GM10266 (cell line): ENCODE measurements around the gene CNTN1.

Experiments
- DNase-seq: peaks from one replicate; pipeline ENCODE4 v3.0.0; 2012; ENCODE audit errors: extremely low spot score
- TF ChIP-seq, protein P1 (sequence below): IDR thresholded peaks from 2 replicates; pipeline ENCODE4 v1.5.1; 2012; ENCODE audit warnings: mild to moderate bottlenecking, low read depth; ENCODE audit not compliant: control insufficient read depth, insufficient read depth; ENCODE audit errors: missing control alignments

The CNTN1 gene

DNA sequence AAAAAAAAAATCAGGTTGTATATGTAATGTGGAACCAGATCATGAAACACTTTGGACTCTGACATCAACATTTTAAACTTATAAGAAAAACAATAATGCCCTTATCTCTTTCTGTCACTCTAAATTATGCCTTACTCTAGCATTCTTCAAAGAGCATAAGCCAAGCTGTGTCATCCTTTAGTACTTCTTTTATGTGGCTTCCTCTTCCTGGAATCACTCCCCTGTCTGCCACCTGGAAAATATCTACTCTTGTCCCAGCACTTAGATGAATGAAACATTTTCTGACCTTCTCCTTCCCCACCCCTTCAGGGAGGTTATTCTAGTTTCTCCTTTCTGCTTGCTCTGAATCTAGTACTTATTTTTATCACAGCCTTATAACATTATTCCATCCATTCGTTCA is 101.2 kb downstream of the CNTN1 start:
- DNase-seq, result no peak

DNA sequence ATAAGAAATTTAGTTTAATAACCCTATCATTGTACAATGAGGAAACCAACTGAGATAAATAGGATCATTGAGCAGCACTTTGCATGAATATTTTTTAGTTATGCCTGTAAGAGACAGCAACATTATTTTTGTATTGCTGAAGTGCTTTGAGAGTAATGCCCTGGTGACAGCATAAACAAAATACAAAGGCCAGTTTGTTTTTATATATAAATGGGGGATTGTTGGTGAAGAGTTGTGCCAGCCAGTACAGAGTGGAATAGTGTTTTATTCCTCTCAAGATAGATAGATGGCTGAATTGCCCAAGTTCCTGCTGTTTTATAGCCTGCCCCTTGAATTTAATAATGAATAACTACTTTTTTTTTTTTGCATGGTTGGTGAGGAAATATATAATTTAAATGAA is 101.8 kb downstream of the CNTN1 start:
- DNase-seq, result no peak
- TF ChIP-seq, protein P1, sequence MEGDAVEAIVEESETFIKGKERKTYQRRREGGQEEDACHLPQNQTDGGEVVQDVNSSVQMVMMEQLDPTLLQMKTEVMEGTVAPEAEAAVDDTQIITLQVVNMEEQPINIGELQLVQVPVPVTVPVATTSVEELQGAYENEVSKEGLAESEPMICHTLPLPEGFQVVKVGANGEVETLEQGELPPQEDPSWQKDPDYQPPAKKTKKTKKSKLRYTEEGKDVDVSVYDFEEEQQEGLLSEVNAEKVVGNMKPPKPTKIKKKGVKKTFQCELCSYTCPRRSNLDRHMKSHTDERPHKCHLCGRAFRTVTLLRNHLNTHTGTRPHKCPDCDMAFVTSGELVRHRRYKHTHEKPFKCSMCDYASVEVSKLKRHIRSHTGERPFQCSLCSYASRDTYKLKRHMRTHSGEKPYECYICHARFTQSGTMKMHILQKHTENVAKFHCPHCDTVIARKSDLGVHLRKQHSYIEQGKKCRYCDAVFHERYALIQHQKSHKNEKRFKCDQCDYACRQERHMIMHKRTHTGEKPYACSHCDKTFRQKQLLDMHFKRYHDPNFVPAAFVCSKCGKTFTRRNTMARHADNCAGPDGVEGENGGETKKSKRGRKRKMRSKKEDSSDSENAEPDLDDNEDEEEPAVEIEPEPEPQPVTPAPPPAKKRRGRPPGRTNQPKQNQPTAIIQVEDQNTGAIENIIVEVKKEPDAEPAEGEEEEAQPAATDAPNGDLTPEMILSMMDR, result no peak

More for the DNA sequence above, 101.2 kb downstream of the CNTN1 start:
- TF ChIP-seq, protein P1, result no peak

GRCh38 chr12:40801082-40801481 is 108.8 kb downstream of the CNTN1 start:
- TF ChIP-seq, protein P1, result no peak
- DNase-seq, result no peak

DNA sequence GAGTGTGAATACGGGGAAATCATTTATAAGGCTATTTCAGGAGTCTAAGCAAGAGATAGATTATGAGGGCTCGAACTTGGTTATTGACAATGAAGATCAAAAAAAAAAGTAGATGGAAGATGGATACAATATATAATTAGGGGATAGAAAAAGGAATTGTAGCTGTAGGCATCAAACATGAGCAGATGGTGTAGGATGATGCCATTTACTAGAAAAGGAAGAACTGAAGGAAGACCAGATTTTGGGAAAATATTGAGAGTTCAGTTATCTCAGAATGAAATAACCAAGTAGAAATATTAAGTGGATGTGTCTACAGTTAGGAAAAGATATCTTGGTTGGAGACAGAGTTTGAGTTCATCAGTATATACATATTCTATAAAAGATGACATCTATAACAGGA is 109.6 kb downstream of the CNTN1 start:
- no peak for DNase-seq
- TF ChIP-seq, protein P1, result no peak

DNA sequence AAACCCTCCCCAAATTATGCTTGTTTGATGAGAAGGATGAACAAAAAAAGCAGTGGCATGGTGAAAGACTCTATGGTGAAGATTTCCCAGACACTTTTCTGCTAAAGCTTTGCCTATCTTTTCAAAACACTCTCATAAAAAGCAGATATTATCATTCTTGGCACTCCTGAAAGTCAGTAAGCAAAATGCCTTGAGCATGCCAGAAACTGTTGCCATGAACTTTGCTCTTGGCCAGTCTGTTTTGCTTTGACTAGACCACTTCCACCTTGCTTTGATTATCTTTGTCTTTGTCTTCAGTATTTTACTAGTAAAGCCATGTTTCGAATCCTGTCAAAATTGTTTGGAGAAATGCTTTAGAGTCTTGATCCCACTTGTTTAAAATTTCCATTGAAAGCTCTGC is 110.4 kb downstream of the CNTN1 start:
- no peak for DNase-seq
- TF ChIP-seq, protein P1, result no peak

DNA sequence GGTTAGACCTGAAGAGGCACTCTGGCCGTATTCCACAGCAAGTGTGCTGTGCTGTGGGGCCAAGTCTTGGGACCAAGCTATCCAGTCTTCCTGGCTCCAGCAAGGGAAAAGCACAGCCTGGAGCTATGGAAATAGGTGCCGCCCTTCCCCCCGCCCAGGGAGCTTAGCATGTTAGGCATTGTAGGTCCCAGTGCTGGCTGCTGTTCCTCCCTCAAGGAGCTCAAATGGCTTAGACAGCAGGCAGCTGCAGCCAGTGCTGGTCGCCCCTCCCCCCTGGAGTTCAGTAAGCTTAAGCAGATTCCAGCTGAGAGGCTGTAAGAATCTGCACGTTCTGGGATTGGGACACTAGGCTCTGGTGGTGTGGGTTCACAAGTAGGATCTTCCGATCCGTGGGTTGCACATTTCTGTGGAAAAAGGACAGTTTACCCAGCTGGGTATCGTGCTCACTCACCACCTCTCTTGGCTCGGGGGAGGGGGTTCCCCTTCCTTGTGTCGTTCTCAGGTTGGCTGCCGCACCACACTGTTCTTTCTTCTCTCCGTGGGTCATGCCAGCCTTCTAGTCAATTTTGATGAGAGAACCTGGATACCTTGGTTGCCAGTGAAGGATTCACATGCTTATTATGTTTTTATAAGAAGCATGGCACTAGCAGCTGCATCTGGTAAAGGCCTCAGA is 127.3 kb downstream of the CNTN1 start:
- TF ChIP-seq, protein P1, result no peak
- DNase-seq, result no peak

DNA sequence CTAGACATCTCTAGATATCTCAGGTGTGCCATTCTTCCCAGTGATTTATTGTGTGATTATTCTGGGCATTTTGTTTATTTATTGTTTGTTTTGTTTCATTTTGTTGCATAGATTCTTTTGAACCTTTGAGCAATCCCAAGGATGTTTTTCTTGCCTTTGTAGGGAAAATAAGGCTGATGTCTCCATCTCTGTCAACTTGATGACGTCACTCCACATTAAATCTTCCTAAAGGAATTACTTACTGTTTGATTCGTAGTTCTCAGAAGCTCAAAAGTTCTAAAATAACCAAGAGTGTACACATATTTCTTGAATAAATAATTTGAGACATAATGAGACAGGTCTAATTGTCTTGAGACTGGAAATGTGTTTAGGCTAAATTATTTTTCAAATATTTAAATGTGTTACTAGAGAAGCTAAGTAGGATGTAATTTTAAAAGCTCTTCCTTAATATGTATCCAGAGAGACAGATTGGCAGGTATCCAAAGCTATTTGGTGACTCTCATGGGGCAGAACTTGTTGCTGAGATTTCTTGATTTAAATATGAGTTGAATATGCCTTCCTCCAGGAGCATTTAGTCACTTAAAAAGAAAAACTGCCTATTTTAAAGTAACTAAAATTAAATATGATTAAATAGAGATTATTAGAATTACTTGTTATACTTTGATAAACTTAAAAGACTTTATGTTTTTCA is 128.7 kb downstream of the CNTN1 start:
- no peak for DNase-seq
- TF ChIP-seq, protein P1, result no peak
